GM18505 (cell line): ENCODE measurements around the gene ZNRF3.
"Not testable (repeated sequence)": the region's sequence is repeated elsewhere in the genome, so short reads cannot be mapped to it uniquely, and the experiment has no call there.

Experiments
- ATAC-seq: cut with Tn5 transposase; IDR thresholded peaks from one replicate; pipeline ENCODE4 v1.9.1; 2021; ENCODE audit not compliant: unreplicated experiment
- POLR2A ChIP-seq: IDR thresholded peaks from 4 replicates; pipeline ENCODE4 v1.6.1; 2011; ENCODE audit warnings: borderline replicate concordance; ENCODE audit not compliant: insufficient read depth, insufficient read length; ENCODE audit errors: extremely low read depth

The ZNRF3 gene

GRCh38 chr22:28869736-28870135, 13.6 kb upstream of the ZNRF3 start:
- no peak for TF ChIP-seq POLR2A
- no peak for ATAC-seq

DNA sequence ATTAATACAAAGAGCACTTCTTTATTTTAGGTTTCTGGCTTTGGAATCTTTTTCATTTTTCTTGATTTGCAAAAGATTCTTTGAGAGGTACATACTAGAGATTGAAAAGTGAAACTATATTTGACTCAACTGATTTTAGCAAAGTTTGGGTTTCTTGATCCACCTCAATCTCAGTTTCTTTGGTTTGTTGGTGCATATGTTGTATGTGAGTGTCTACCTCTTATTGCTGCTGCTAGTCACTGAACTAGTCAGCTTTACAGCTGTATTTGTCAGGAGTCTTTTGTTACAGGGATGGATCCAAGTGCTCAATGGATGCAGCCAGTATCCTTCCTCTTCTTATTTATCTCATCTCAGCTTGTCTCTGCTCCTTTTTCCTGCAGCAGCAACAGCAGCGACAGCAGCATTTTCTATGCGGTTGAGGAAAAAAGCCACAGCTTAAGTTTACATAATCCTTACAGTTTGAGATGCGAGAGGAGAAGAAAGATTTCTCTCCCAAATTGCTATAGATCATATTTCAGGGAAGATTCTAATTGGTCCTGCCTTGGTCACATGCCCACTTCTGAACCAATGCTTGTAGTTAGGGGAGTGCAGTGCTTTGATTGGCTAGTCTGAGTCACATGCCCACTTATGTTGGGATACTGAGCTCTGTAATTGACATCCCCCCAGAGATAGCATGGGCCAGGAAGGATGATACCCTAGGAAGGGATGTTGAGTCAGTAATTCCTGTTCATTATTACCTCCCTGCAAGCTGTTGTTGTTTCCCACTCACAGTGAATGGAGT, 10.0 kb upstream of the ZNRF3 start:
- no peak for ATAC-seq
- no peak for TF ChIP-seq POLR2A

DNA sequence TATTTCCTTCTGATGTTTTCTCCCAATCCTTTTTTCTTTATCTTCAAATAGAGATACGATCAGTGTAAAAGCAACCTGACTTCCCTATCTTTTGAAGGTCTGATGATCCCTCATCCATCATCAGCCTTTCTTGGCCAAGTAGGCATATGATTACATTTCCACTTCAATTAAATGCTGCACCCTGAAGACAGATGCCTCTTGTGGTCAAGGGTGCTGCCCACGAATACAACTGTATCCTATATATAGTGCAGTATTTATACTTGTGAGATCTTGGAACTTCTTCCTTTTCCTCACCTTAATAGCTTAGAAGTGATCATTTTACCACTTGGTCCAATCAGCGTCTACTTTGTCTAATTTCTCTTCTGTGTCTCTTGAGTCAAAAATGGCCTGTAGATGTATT, 9.3 kb upstream of the ZNRF3 start:
- no peak for TF ChIP-seq POLR2A

GRCh38 chr22:28874811-28875320, 8.5 kb upstream of the ZNRF3 start:
- TF ChIP-seq POLR2A, result no peak
- no peak for ATAC-seq

More for the DNA sequence above, 9.3 kb upstream of the ZNRF3 start:
- no peak for ATAC-seq

GRCh38 chr22:28882545-28882877, 861 bp upstream of the ZNRF3 start:
- no peak for TF ChIP-seq POLR2A

DNA sequence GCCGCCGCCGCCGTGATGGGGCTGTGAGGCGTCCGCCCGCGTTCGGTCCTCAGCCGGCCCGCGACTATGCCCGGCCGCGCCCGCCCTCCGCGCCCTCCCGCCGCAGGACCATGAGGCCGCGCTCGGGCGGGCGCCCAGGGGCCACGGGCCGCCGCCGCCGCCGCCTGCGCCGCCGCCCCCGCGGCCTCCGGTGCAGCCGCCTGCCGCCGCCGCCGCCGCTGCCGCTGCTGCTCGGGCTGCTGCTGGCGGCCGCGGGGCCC, 215 bp downstream of the ZNRF3 start:
- no peak for TF ChIP-seq POLR2A
- ATAC-seq, result no peak

More at GRCh38 chr22:28882545-28882877, 861 bp upstream of the ZNRF3 start:
- no peak for ATAC-seq

DNA sequence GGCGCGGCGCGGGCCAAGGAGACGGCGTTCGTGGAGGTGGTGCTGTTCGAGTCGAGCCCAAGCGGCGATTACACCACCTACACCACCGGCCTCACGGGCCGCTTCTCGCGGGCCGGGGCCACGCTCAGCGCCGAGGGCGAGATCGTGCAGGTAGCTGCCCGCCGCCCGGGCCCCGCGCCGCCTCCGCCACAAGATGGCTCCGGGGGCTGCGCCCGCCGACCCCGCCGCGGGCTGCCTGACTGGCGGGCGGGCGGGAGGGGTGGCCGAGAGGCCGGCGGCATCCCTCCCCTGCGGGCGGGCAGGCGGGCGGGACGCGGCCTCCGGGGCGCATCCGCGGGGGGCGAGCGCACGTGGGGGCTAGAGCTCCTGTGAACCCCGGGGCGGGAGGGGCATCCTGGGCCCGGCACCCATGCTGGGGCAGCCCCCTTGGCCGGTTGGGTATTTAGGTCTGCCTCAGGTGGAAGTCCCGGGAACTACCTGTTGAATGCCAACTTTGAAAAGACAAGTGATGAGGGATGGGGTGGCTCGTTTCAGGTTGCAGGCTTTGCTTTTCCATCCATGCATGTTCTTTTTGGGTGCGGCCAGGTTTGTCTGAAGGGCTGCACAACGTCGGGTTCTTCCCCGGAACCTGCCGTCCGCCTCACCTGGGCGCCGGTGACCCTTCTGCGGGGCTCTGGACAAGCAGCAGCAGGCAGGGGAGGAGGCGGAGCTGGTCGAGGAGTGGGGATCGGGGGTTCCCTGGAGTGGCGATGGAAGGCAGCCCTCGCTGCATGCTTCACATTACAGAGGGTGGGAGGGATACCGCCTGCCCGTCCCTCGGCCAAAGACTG, 760 bp downstream of the ZNRF3 start:
- ATAC-seq, result peak; percentile 15
- TF ChIP-seq POLR2A, result no peak

- no peak for ATAC-seq
- TF ChIP-seq POLR2A, result no peak
Observed at GRCh38 chr22:28884747-28885350, 1.5 kb downstream of the ZNRF3 start.

GRCh38 chr22:28885939-28886338, 2.6 kb downstream of the ZNRF3 start:
- no peak for TF ChIP-seq POLR2A
- no peak for ATAC-seq

DNA sequence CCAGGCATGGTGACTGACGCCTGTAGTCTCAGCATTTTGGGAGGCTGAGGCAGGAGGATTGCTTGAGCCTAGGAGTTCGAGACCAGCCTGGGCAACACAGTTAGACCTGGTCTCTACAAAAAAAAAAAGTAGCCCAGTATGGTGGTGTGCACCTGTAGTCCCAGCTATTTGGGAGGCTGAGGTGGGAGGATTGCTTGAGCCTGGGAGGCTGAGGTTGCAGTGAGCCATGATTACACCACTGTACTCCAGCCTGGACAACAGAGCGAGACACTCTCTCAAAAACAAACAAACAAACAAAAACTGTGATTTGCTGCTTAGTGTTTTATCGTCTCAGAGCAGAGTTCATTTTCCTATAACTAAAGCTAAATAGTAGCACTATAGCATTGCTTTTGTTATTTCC, 3.3 kb downstream of the ZNRF3 start:
- not testable (repeated sequence) for ATAC-seq

DNA sequence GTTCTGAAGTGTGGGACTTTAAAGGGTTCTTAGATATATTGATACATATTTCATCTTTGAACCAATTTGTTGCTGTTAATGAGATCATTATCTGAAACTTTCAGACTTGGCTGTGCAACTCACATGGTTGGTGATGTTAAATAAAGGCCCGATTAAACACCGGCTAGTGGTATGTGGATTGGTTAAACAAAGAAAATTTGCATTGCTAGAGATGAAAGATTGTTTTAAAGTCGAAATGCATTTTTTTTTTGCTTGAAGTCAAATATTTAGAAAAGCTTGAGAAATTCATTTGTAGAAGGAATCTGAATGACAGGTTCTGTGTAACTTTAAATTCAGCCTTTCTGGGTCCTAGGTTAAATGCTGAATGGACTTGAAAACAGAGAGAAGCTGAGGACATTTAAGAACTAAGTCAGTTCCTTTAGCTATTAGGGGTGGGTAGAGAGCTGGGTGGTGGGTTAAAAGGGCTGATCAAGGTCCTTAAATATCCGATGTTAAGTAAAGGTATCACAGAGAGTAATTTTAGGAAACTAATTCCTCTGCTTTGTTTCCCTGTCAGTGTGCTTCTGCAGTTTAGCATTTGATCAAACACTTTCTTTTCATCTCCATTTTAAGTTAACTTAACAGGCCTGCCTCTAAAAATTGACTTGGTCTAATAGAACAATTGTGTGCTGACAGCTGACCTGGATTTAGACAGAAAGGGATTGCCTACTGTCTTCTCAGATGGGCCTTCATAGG, 4.5 kb downstream of the ZNRF3 start:
- TF ChIP-seq POLR2A, result no peak
- no peak for ATAC-seq

GRCh38 chr22:28889478-28890024, 6.2 kb downstream of the ZNRF3 start:
- TF ChIP-seq POLR2A, result no peak
- no peak for ATAC-seq

DNA sequence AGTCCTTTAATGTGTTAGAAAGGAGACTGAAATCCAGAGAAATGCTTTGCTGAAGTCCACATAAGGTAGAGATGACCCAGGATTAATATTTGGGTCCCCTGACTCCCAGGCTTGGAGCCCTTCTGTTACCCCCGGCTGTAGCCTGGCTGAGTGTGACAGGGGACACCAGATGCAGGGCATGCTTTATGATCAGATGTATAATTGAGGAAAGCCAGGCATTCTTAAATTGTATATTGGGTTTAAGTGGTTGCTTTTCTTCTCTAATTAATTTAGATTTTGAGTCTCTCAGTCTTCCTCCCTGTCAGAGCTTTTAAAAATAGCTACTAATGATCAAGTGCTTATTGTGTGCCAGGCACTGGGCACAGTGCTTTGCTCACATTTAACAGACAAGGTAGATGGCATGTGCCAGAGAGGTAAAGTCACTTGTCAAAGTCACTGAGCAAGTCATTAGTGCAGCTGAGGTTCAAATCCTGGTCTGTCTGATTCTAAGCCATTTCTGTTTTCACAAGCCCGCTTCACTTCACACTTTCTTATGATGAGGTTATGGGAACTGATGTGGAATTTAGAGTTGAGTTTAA, 7.9 kb downstream of the ZNRF3 start:
- no peak for ATAC-seq
- TF ChIP-seq POLR2A, result no peak
